SIG-M5 treated with dmso at 0.1 percent for 504 hours (cell line): ENCODE measurements around the gene SH3BP4.

Experiments
- DNase-seq: peaks from one replicate; lab custom pipeline; 2025; ENCODE audit not compliant: unreplicated experiment; lab: John Stamatoyannopoulos, UW

Gene SH3BP4

GRCh38 chr2:235037604-235038166, 85.9 kb downstream of the SH3BP4 start:
- no peak for DNase-seq

GRCh38 chr2:235041221-235041917, 89.6 kb downstream of the SH3BP4 start:
- DNase-seq: no peak

- no peak for DNase-seq
Measured at GRCh38 chr2:235041918-235042575, 90.2 kb downstream of the SH3BP4 start.

- no peak for DNase-seq
Measured at GRCh38 chr2:235042576-235043515, 91.0 kb downstream of the SH3BP4 start.

GRCh38 chr2:235043762-235044500, 92.1 kb downstream of the SH3BP4 start:
- no peak for DNase-seq

GRCh38 chr2:235044501-235045271, 92.9 kb downstream of the SH3BP4 start:
- DNase-seq: no peak

GRCh38 chr2:235045336-235045972, 93.6 kb downstream of the SH3BP4 start:
- DNase-seq: no peak

- no peak for DNase-seq
Measured at GRCh38 chr2:235045973-235046343, 94.1 kb downstream of the SH3BP4 start.

- DNase-seq: no peak
Measured at GRCh38 chr2:235046589-235046988, 94.8 kb downstream of the SH3BP4 start.

GRCh38 chr2:235047171-235048160, 95.6 kb downstream of the SH3BP4 start:
- DNase-seq: no peak

- DNase-seq: no peak
Measured at GRCh38 chr2:235048549-235048948, 96.7 kb downstream of the SH3BP4 start.

- no peak for DNase-seq
Measured at GRCh38 chr2:235049069-235049468, 97.3 kb downstream of the SH3BP4 start.

GRCh38 chr2:235049719-235050118, 97.9 kb downstream of the SH3BP4 start:
- DNase-seq: no peak

GRCh38 chr2:235050980-235051351, 99.1 kb downstream of the SH3BP4 start:
- no peak for DNase-seq

- DNase-seq: no peak
Measured at GRCh38 chr2:235051436-235052260, 99.8 kb downstream of the SH3BP4 start.

GRCh38 chr2:235052514-235053354, 100.9 kb downstream of the SH3BP4 start:
- no peak for DNase-seq

GRCh38 chr2:235053651-235054050, 101.8 kb downstream of the SH3BP4 start:
- DNase-seq: no peak
